GM23248 (cell line): ENCODE results near the gene HEY2. TPM values are rescaled to one million over a fixed set of nuclear protein-coding genes. Genes with fewer than 3 reads are reported as not detected.
A peak's percentile ranks its signal among the peaks of the same experiment; 100 is the strongest.
"Not testable (repeated sequence)": the region's sequence is repeated elsewhere in the genome, so short reads cannot be mapped to it uniquely, and the experiment has no call there.

Experiments
- DNase-seq: peaks from one replicate; pipeline ENCODE4 v3.0.0-alpha.2; 2015
- H2AFZ ChIP-seq: fragments of 200-600 bp; sonication (generic); 2 replicates; pipeline ENCODE4 v1.6.1; 2016; ENCODE audit warnings: antibody characterized with exemption
- H3F3A ChIP-seq: fragments of 200-600 bp; sonication (generic); 2 replicates; pipeline ENCODE4 v1.6.1; 2016; ENCODE audit warnings: mild to moderate bottlenecking, antibody characterized with exemption, mixed run types; ENCODE audit not compliant: insufficient read depth
- H3K27ac ChIP-seq: fragments of 200-600 bp; sonication (generic); 2 replicates; pipeline ENCODE4 v1.5.1; 2016; ENCODE audit warnings: mild to moderate bottlenecking
- H3K27me3 ChIP-seq: fragments of 200-600 bp; sonication (generic); replicated peaks from 2 replicates; pipeline ENCODE4 v1.6.1; 2016; ENCODE audit warnings: mild to moderate bottlenecking; ENCODE audit not compliant: insufficient read depth
- H3K36me3 ChIP-seq: fragments of 200-600 bp; sonication (generic); 2 replicates; pipeline ENCODE4 v1.6.1; 2016; ENCODE audit warnings: low read depth, mild to moderate bottlenecking
- H3K4me1 ChIP-seq: fragments of 200-600 bp; sonication (generic); 2 replicates; pipeline ENCODE4 v1.6.1; 2016; ENCODE audit warnings: mild to moderate bottlenecking; ENCODE audit not compliant: insufficient read depth
- H3K4me2 ChIP-seq: fragments of 200-600 bp; sonication (generic); one replicate; pipeline ENCODE4 v1.6.1; 2016; ENCODE audit warnings: mild to moderate bottlenecking; ENCODE audit not compliant: unreplicated experiment
- H3K4me3 ChIP-seq: fragments of 200-600 bp; sonication (generic); 2 replicates; pipeline ENCODE4 v1.5.1; 2016; ENCODE audit warnings: mild to moderate bottlenecking
- H3K79me2 ChIP-seq: fragments of 200-600 bp; sonication (generic); 2 replicates; pipeline ENCODE4 v1.6.1; 2016; ENCODE audit warnings: mild to moderate bottlenecking; ENCODE audit not compliant: insufficient read depth
- H3K9ac ChIP-seq: fragments of 200-600 bp; sonication (generic); 2 replicates; pipeline ENCODE4 v1.6.1; 2016; ENCODE audit warnings: mild to moderate bottlenecking
- H3K9me2 ChIP-seq: fragments of 200-600 bp; sonication (generic); 2 replicates; pipeline ENCODE4 v1.6.1; 2016; ENCODE audit warnings: mixed run types, mild to moderate bottlenecking, moderate library complexity; ENCODE audit not compliant: insufficient read depth
- H3K9me3 ChIP-seq: fragments of 200-600 bp; sonication (generic); one replicate; pipeline ENCODE4 v1.6.1; 2017; ENCODE audit warnings: low read depth
- H4K20me1 ChIP-seq: fragments of 200-600 bp; sonication (generic); 2 replicates; pipeline ENCODE4 v1.6.0; 2016; ENCODE audit not compliant: insufficient read depth
- EZH2 ChIP-seq: fragments of 200-600 bp; sonication (generic); IDR thresholded peaks from 2 replicates; pipeline ENCODE4 v1.6.1; 2018; ENCODE audit warnings: antibody characterized with exemption, mild to moderate bottlenecking; ENCODE audit not compliant: insufficient read depth, poor library complexity, severe bottlenecking
- EZH2phosphoT487 ChIP-seq: fragments of 200-600 bp; sonication (generic); IDR thresholded peaks from 2 replicates; pipeline ENCODE4 v1.6.1; 2018; ENCODE audit warnings: antibody characterized with exemption, moderate library complexity, mild to moderate bottlenecking, low read depth; ENCODE audit not compliant: insufficient read depth
- WGBS, 2 experiments: methylation state at CpG; one replicate each; pipeline ENCODE4 v1.1.6; 2015 to 2017; ENCODE audit warnings: low lambda C conversion rate in 2 of 2, low coverage in 1 of 2; ENCODE audit errors: missing lambda C conversion rate in 2 of 2; 5-methylcytosine and 5-hydroxymethylcytosine counted together
- in situ Hi-C: fragments of 300-500 bp; cut with MboI; formaldehyde crosslinking; loops from 2 replicates; pipeline ENCODE4 v1.15.0; 2020
- polyA plus RNA-seq: library from polyadenylated mRNA; unstranded; fragments of >200 nt; fragmentation: Nextera tagmentation; extraction: Ambion mirVana; gene quantifications from 2 replicates; pipeline ENCODE4 v1.2.1, GENCODE V29; 2016
- total RNA-seq: library from RNA; depleted of rRNA; stranded (reverse); fragments of >200 nt; shearing (Covaris generic); gene quantifications from 2 replicates; pipeline ENCODE4 v1.2.3, GENCODE V29; 2014; rRNA removed

HEY2 gene
- not detected in 2 replicates for total RNA-seq
- polyA plus RNA-seq: 0.13 TPM in 1 of 2 replicates, not detected in the other

DNA sequence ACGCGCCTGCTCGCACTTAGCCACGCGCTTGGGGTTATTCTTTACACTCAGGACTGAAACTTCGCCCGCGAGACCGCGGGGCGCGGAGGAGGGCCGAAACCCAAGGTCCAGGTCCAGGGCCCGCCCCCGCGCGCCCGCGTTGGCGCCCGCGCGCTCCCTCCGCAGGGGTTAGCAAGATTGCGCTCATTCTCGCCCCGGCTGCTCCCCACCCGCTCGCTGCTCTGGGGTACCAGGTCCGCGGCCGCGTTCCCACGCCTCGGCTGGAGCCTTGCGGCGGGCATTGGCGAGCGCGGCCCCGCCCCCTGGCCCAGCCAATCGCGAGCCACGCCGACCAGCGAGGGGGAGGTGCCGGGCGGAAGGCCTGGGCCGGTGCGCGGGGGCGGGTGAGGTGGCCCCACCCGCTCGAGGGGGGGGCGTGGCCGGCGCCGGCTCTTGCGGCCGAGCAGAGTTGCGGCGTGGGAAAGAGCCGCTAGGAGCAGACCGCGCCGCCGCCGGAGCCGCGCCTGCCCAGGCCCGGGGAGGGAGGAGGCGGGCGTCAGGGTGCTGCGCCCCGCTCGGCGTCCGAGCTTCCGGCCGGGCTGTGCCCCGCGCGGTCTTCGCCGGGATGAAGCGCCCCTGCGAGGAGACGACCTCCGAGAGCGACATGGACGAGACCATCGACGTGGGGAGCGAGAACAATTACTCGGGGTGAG is at the start of gene HEY2:
HEY2 (plus strand) TSS at position 460 of the 692 bp plus-strand sequence; CDS start at position 605, 145 bp downstream.
- Histone ChIP-seq H3K27ac (no peak within 1 kb of the TSS), H4K20me1 (no peaks in the 10 kb centered on the region), H3K9me2 (no peaks in the 10 kb centered on the region), H3K27me3 (peaks cover 73% of the 10 kb centered on the region), H3K4me2 (peak within 1 kb of the TSS; percentile 84), H3F3A (no peaks in the 10 kb centered on the region), H3K4me1 (peaks cover 10% of the 10 kb centered on the region), H2AFZ (peak within 1 kb of the TSS; percentile 84), H3K36me3 (no peaks in the 10 kb centered on the region), H3K9ac (peak within 1 kb of the TSS; percentile 66), H3K9me3 (no peaks in the 10 kb centered on the region), H3K79me2 (no peaks in the 10 kb centered on the region), H3K4me3 (peak within 1 kb of the TSS; percentile 76)
- DNase-seq: peak; percentile 96
- WGBS, 2 experiments: 2% methylated on average over 43 to 59 of the region's 95 CpGs
- no peak for TF ChIP-seq EZH2phosphoT487
- TF ChIP-seq EZH2: no peak
- in situ Hi-C loops: no loop called here

DNA sequence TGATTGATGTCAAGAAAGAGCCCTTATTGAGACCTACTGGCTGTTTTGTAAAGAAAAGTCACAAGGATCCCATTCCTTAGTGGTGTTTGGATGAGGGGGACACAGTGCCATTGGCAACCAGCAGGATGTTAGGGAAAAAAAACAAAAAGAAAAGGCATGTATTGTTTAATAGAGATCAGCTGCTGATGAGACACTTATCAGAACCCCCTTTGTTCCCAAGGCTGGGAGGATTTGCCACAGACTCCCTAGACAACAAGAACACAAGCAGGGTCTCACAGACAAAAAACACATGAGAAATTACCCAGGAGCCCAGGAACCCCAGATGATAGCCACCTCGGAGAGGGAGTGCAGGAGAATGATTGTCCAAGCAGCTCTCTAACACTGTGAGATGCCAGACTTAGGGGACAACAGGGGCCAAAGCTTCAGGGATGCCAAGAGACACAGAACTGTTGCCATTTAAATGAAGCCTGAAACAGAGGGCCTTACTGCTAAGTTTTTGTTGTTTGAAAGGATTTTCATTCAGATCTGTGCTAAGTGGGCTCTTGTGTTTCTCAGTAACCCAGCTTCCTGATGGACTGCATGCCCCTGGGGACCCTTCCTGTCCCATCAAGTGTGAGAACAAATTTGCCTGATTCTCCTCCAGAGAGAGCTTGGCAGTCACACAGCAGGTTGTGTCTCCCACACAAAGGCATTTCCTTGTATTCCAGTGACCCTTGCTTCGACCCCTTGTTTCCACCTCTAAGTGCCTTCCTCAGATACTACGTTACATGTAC is 48.7 kb upstream of the HEY2 start:
- no peak for DNase-seq
- TF ChIP-seq EZH2phosphoT487: no peak
- in situ Hi-C loops: no loop called here

DNA sequence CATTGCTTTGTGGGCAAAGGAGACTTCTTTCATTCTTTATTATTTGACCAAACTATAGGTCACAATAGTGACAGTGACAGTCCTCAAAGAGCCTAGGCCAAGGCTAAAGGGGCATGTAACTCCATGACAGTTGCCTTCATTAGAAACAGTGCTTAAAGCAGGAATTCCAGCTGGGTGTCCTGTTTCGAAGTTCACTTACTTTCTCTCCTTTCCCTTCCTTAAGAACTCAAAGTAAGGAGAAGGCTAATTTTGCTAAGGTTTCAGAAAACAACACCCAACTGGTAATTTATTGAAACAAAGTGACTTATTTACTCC is 48.1 kb upstream of the HEY2 start:
- WGBS, 2 experiments: 0 to 19% methylated on average over 1 of the region's 1 CpG

More for the DNA sequence above, 48.7 kb upstream of the HEY2 start:
- no peaks in the 10 kb centered on the region for H3K79me2 ChIP-seq
- no peaks in the 10 kb centered on the region for H3K9me3 ChIP-seq
- H3K4me2 ChIP-seq: no peak overlapping the region
- H3K27ac ChIP-seq: no peak overlapping the region
- no peaks in the 10 kb centered on the region for H3K4me1 ChIP-seq
- H3K9ac ChIP-seq: no peak overlapping the region
- no peaks in the 10 kb centered on the region for H4K20me1 ChIP-seq
- H3K36me3 ChIP-seq: no peaks in the 10 kb centered on the region
- no peaks in the 10 kb centered on the region for H3K9me2 ChIP-seq
- no peak overlapping the region for H2AFZ ChIP-seq
- WGBS, 2 experiments: 16 to 21% methylated on average over 3 of the region's 3 CpGs
- no peak overlapping the region for H3K4me3 ChIP-seq
- 0 out of 2 replicates have a peak, but pooled peaks cover 4% of the 10 kb centered on the region for H3K27me3 ChIP-seq
- no peaks in the 10 kb centered on the region for H3F3A ChIP-seq

DNA sequence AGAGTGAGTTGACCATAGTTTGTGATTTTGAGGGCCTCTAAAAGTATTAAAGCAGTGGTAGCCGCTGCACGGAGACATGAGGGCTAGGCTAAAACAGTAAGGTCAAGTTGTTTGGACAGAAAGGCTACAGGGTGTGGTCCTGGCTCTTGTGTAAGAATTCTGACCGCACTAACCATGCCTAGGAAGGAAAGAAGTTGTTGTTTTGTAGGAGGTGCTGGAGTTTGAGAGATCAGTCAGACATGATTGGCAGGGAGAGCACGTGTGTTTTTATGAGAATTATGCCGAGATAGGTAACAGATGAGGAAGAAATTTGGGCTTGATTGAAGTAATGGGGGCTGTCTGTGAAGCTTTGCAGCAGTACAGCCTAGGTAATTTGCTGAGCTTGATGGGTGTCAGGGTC is 45.5 kb upstream of the HEY2 start:
- DNase-seq, H3K9me3 ChIP-seq, H3F3A ChIP-seq, H3K79me2 ChIP-seq, H3K27me3 ChIP-seq, H3K9me2 ChIP-seq, H2AFZ ChIP-seq, H3K36me3 ChIP-seq, in situ Hi-C loops, H3K4me1 ChIP-seq, H3K27ac ChIP-seq, H3K4me2 ChIP-seq, H3K9ac ChIP-seq, H3K4me3 ChIP-seq, H4K20me1 ChIP-seq: not testable (repeated sequence)
- 49 to 65% methylated on average over 3 of the region's 5 CpGs for WGBS, 2 experiments

More for the DNA sequence above, 48.1 kb upstream of the HEY2 start:
- Histone ChIP-seq H3K9me2 (no peaks in the 10 kb centered on the region), H3F3A (no peaks in the 10 kb centered on the region), H3K36me3 (no peaks in the 10 kb centered on the region), H2AFZ (no peak overlapping the region), H4K20me1 (no peaks in the 10 kb centered on the region), H3K4me1 (no peaks in the 10 kb centered on the region), H3K4me3 (no peak overlapping the region), H3K9me3 (no peaks in the 10 kb centered on the region), H3K27me3 (0 out of 2 replicates have a peak, but pooled peaks cover 4% of the 10 kb centered on the region), H3K9ac (no peak overlapping the region), H3K79me2 (no peaks in the 10 kb centered on the region), H3K4me2 (no peak overlapping the region), H3K27ac (no peak overlapping the region)
- TF ChIP-seq EZH2phosphoT487 (no peak), EZH2 (no peak)
- in situ Hi-C loops: no loop called here
- DNase-seq: no peak
